ENCODE measurements around the gene PHF12. TPM values are rescaled to one million over a fixed set of nuclear protein-coding genes. Genes with fewer than 3 reads are reported as not detected.

Gene PHF12
- 16.0 and 17.0 TPM in 2 replicates for total RNA-seq

GRCh38 chr17:28951428-28951990 lies at the start of gene PHF12:
PHF12 (minus strand) TSS chr17:28951518; CDS start chr17:28950960, 558 bp downstream.

DNA sequence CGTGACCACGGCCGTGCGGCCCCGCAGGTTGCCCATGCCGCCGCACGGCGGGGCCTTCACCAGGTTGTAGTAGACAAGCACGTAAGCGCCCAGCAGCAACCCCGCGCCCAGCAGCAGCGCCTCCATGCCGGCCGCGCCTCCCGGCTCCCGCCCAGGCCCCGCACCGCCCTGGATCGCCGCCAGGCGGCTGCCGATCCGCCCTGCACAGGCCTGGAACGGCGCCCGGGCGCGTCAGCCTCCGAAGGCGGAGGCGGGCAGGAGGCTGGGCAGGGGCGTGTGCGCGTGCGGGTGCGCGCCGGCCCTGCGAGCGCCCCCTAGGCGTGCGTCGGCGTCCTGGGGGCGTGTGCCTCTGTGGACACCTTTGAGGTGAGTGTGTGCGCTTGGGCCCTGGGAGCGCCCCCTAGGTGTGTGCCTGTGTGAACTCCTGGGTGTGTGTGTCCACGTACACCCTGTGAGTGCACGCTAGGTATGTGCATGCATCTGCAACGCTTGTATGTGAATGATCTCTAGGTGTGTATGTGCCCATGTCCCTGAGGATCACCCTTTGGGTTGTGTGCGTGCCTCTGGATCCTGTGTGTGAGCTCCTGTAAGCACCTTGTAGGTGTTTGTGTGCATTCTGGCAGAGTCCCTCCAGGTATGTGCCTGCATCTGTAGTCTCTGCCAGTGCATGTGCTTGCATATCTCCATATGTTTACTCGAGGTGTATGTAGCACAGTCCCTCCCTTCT lies 48.3 kb downstream of the PHF12 start, which contains the start of gene DHRS13:
DHRS13 (minus strand) TSS at position 261 of the 727 bp plus-strand sequence; CDS start at position 126, 135 bp downstream.

GRCh38 chr17:28896884-28897768 lies 54.2 kb downstream of the PHF12 start, which contains the start of gene FLOT2:
FLOT2 (minus strand) TSS chr17:28897733; CDS start chr17:28897574, 159 bp downstream.

Other genes with a start within 250 kb of the PHF12 start
- gene PROCA1, start 239.6 kb downstream of the PHF12 start, total RNA-seq = 0.54 and 0.78 TPM in 2 replicates
- 188 and 196 TPM in 2 replicates for gene RAB34, start 233.7 kb downstream of the PHF12 start, total RNA-seq
- gene RPL23A, start 231.5 kb downstream of the PHF12 start, total RNA-seq = 560 and 658 TPM in 2 replicates
- gene TLCD1, start 225.3 kb downstream of the PHF12 start, total RNA-seq = 3.3 and 4.6 TPM in 2 replicates
- gene NEK8, start 222.7 kb downstream of the PHF12 start, total RNA-seq = 3.9 and 4.8 TPM in 2 replicates
- gene TRAF4, start 207.5 kb downstream of the PHF12 start, total RNA-seq = 15.9 and 17.8 TPM in 2 replicates
- 4.9 and 5.0 TPM in 2 replicates for gene FAM222B, start 108.7 kb downstream of the PHF12 start, total RNA-seq
- 27.0 and 27.7 TPM in 2 replicates for gene ERAL1, start 96.5 kb downstream of the PHF12 start, total RNA-seq
- gene FLOT2, start 53.8 kb downstream of the PHF12 start, total RNA-seq = 29.8 and 30.8 TPM in 2 replicates
- gene DHRS13, start 48.4 kb downstream of the PHF12 start, total RNA-seq = 2.4 and 3.5 TPM in 2 replicates
- gene SEZ6, start 54.5 kb upstream of the PHF12 start, total RNA-seq = not detected in 2 replicates
- gene PIPOX, start 91.6 kb upstream of the PHF12 start, total RNA-seq = 1.2 and 2.4 TPM in 2 replicates
- gene MYO18A, start 228.9 kb upstream of the PHF12 start, total RNA-seq = 37.8 and 47.2 TPM in 2 replicates

All from articular chondrocyte of knee joint (primary cell).